HUDEP-2 (cell line): ENCODE measurements around the gene WDR70.
"Not testable (repeated sequence)": the region's sequence is repeated elsewhere in the genome, so short reads cannot be mapped to it uniquely, and the experiment has no call there.

Experiments
- DNase-seq, 76 experiments: peaks; one replicate each; lab custom pipeline; 2025; ENCODE audit not compliant: unreplicated experiment in 76 of 76; lab: John Stamatoyannopoulos, UW

Gene WDR70

DNA sequence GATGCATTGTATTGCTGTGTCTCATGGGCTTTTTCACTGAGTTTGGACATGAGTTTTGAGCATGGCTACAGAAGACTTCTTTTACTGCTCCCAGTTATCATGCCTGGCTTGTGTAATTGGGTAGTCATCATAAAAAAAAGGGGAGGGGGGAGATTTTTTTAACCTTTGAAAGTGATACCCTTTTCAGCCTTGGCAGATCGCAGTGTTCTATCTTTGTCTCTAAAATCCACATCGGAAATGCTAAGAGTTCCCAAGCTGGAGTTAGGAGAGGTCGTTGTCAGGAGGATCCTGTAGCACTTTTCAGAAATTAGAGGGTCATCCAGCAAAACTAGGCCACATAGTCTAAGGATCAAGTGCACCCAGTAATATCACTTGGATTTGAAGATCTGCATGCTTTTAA lies 188.4 kb downstream of the WDR70 start:
- DNase-seq = no peak

DNA sequence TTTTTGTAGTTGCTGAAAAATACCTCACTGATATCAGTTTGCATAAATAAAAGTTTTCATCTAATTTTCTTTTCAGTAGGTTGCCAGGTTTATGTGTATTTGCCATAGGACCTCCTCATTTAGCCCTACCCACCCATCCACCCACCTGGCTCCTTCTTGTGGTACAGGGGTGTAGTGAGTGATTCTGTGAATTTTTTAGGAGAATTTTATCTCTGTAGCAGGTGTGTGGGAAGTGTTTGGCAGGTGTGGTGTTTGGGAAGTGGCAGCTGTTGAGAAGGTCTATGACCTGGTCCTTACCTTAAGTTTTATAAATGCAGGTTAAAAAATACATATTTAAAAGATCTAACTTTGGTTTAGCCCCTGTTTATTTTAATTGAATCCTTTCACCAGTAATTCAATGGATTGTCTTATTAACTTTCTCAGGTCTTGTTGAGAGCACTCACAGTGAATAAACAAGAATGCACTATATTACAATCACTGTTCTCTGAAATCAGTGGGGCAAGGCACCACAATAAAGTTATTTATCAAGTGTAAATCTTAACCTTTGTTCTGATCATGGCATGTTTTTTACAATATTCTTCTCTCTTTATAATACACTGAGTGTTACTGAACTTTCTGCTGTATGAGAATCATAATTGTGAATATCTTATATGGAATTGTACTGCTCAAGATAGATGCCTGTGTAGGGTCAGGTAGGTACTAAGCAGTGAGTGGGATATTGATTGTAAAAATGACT lies 189.1 kb downstream of the WDR70 start:
- no peak for DNase-seq

DNA sequence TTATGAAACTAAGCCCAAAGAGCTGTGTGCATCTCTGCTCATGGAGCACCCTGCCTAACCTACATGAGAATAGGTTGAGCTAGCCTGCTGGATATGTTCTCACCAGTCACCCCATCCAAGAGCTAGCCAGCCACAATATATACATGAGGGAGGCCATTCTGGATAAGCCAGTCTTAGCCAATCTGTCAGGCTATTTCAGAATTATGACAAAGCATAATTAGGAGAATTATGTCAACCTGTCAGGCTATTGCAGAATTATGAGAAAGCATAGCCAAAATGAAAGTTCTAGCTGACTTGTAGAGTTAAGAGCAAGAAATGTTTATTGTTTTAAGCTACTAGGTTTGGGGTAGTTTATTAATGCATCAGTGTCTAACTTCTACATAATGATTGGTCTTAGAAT lies 189.8 kb downstream of the WDR70 start:
- DNase-seq = no peak

DNA sequence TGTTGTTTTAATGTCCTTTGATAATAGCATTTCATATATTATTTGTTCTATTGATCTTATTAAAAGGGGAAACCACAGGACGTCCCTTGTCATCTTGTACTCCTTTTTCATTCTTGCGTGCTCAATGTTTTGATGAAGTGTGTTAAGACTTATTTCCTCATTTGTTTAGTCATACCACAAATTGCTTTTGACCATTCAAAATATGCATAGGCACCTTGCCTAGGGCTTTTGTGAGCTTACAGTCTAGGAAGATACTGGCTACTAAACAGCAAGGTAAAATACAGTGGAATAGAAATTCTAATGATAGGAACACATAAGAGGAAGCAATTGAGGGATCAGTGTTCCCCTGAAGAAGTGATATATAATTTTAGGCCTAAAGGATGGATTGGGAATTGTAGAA lies 190.3 kb downstream of the WDR70 start:
- no peak for DNase-seq

DNA sequence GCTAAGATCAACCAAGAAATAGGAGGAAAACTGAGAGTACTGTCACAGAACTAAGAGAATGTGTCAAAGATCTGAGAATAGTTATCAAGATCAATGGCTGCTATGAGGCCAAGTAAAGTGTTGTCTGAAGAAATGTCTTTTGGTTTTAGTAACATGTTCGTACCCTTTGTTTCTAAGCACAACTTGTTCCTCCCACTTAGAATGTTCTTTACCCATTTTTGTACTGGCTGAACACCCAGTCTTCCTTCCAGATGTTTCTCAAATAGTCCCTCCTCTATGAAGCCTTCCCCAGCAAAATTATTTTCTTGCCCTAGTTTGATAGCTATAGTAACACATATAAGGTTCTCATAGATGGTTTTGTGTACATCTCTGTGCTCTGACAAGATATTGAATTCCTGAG lies 191.5 kb downstream of the WDR70 start:
- DNase-seq = no peak

DNA sequence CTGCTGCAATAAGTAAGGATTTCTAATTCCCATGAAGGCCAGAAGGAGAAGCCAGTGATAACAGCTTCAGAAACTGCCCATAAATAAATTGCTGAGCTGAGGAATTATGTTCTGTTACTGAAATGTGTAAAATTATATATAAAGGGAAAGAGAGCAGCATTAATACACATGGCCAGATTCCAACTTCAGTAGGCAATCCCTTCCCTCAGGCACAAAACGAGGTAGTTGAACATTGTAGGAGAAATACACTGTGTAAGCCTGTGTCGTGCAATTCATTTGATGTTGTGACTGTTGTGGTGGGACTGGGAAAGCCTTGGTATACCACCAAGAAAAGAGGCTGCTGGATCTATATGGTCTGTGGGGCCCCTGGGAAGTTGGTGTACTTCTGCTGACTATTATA lies 192.9 kb downstream of the WDR70 start:
- DNase-seq = no peak

DNA sequence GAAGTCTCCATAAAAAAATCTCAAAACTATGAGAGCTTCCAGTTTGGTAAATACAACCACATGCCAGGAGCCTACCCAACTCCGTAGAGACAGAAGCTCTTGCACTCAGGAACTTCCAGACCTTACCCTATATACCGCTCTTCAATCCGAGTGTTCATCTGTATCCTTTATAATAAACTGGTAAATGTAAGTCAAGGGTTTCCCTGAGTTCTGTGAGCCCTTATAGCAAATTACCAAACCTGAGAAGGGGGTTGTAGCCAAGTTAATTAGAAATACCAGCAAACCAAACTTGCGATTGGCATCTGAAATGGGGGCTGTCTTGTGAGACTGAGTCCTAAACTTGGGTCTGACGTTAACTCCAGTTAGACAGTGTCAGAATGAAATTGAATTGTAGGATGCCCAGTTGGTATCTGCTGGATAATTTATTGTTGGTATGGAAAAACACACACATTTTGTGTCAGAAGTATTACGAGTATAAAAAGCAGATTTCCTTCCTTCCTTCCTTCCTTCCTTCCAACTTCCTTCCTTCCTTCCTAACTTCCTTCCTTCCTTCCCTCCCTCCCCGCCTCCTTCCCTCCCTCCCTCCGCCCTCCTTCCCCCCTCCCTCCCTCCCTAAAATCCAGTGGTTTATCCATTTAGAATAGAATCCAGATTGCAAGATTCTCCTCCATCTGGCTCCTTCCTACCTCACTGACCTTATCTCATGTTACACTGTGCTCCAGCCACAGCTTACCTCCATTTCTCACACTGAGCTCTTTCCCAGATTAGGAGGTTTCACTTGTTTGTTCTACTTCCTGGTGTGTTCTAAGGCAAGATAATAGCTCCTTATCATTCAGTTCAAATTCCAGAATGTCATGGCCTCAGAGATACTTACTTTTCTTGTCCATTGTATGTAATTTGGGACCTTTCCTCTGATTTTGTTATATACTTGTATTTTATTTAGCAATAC lies 196.7 kb downstream of the WDR70 start:
- peak in 9 of 76 experiments; percentile 2 to 43 (median 14) for DNase-seq

DNA sequence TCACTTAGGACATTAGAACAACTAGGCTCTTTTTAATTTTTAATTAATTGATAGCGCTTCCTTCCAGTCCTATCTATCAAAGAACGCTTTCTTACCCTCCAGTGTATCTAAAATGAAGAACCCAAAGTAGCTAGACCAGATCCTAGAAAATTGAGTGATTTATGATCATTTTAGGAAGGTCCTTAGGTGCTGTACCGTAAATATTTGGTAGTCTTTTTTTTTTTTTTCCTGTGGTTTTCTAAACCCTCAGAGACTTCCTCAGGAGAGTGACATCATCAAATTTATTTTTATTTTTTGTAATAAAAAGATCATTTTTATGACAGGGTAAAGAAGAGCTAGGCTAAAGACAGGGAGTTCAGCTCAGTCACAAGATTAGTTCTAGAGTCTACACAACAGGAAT lies 197.4 kb downstream of the WDR70 start:
- DNase-seq = no peak

DNA sequence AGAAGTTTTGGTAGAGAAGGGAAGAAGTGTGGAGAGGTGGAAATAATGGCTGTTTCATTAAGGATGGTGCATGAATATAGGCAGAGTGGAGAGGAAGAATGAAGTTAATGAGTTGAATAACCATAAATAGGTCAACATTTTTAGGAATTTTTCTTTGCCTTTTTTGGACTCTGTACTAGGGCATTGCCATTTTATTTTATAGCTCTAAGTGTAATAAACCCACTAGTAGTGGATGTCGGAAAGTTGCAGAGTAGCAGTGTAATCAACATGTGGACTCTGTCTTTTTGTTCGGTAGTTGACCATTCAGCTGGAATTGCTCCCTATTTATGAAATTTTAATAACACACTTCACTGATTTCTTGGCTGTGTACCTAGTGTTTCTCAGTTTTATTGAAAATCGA lies 199.1 kb downstream of the WDR70 start:
- DNase-seq = no peak

DNA sequence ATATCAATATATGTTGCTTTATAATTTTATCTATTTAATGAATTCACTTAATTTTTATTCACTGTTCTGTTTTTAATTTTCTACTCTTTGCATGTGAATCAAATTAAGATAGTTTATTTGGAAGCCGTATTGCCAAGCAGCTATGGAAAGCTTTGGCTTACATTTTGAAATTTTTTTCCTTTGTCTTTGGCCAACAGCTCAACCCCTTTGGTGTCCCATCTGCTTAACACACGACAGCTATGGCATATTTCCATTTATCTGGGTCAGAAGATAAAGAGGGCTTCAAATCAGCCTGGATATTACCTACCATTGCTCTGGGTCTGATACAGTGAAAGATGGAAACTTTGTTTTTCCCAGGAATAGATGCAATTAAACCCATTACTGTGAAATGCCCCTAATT lies 201.0 kb downstream of the WDR70 start:
- peak in 8 of 76 experiments; percentile 2 to 21 (median 10) for DNase-seq

DNA sequence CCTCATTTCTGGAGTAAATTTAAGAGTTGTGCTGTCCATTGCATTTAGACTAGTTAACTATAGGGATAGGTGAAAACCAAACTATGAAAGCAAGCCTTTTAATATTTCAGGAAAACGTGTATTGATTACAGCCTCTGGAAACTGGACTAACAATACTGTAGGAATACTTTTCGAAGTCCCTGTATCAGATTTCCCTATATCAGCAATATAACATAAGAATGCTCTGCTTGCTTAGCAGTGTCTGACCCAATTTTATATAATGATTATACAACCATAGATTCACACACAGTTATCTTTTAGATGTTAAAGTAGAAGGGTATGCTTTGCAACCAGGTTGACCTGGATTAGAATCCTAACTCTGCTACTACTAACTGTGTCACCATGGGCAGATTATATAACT lies 203.1 kb downstream of the WDR70 start:
- no peak for DNase-seq

DNA sequence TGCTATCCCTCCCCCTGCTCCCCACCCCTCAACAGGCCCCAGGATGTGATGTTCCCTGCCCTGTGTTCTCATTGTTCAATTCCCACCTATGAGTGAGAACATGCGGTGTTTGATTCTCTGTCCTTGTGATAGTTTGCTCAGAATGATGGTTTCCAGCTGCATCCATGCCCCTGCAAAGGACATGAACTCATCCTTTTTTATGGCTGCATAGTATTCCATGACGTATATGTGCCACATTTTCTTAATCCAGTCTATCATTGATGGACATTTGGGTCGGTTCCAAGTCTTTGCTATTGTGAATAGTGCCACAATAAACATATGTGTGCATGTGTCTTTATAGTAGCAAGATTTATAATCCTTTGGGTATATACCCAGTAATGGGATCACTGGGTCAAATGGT lies 214.2 kb downstream of the WDR70 start:
- not testable (repeated sequence) for DNase-seq

DNA sequence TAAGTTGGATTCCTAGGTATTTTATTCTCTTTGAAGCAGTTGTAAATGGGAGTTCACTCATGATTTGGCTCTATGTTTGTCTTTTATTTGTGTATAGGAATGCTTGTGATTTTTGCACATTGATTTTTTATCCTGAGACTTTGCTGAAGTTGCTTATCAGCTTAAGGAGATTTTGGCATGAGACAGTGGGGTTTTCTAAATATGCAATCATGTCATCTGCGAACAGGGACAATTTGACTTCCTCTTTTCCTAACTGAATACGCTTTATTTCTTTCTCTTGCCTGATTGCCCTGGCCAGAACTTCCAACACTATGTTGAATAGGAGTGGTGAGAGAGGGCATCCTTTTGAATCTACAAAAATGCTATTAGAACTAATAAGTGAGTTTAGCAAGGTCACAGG lies 215.7 kb downstream of the WDR70 start:
- not testable (repeated sequence) for DNase-seq

DNA sequence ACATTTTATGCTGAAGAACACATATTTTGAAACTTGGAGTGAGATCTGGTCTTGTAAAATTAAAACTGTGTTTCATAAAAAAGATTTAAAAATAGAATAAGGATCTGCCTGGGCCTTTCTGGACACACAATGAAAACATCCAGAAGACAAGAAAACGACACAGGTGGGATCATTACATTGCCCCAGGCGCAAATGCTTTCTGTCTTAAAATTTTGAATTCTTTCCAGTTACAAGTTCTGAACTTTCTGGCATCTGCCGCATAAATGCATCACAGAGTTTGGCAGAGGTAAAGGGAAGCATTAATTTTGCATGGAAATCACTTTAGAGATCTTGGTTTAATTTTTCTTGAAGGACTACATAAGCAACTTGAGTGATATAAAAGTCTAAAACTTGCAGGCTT lies 219.6 kb downstream of the WDR70 start:
- no peak for DNase-seq

DNA sequence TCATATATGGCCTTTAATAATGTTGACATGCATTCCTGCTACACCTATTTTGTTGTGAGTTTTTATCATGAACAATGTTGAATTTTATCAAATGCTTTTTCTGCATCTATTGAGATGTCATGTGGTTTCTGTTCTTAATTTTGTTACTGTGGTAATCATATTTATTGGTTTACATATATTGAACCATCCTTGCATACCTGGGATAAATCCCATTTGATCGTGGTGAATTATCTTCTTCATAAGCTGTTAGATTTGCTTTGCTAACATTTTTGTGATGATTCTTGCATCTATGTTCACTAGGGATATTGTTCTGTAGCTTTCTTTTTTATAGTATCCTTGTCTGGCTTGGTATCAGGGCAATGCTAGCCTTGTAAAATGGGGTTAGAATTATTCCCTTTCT lies 222.0 kb downstream of the WDR70 start:
- no peak for DNase-seq

DNA sequence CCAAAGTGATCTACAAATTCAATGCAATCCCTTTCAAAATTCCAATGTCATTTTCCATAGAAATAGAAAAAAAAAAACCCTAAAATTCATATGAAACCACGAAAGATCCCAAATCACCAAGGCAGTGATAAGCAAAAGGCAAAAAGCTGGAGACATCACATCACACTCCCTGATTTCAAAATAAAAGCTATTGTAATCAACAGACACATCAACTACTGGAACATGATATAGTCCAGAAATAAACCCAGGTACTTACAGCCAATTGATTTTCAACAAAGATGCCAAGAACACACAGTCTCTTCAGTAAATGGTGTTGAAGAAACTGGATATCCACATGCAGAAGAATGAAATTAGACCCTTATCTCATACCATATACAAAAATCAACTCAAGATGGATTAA lies 224.0 kb downstream of the WDR70 start:
- DNase-seq = no peak

DNA sequence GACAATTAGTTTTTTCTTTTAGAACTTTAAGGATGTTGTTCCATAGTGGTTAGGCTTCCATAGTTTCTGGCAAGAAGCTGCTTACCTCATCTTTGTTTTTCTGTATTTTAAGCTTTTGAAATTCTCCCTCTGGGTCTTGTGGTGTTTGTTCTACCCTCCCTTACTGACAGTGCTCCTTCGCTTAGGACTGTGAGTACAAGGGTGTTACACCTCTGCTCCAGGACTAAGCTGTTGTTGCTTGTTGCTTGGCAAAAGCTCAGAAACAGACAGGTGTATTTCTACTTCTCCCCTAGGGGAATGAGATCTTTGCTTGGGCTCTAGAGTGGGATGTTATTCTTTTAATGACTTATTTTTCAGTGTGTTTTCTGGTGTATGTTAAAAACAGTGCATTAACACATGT lies 225.2 kb downstream of the WDR70 start:
- DNase-seq = no peak

DNA sequence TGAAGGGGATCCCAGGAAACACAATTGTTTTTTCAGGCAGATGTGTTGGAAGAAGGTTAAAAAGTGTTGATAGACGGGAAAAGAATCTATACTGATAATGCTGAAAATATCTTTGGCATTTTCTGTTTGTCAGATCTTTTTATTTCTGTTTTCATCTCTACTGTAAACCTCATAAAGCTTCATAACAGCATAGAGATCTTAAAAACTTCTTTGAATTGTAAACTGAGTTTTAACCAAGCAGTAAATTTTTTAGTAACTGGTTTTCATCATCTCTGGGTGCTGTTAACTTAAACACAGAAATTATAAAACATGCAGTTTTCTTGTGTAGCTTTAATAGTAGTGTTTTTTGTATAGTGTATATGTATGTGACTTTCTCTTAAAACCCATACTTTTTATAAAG lies 227.0 kb downstream of the WDR70 start:
- DNase-seq = no peak

DNA sequence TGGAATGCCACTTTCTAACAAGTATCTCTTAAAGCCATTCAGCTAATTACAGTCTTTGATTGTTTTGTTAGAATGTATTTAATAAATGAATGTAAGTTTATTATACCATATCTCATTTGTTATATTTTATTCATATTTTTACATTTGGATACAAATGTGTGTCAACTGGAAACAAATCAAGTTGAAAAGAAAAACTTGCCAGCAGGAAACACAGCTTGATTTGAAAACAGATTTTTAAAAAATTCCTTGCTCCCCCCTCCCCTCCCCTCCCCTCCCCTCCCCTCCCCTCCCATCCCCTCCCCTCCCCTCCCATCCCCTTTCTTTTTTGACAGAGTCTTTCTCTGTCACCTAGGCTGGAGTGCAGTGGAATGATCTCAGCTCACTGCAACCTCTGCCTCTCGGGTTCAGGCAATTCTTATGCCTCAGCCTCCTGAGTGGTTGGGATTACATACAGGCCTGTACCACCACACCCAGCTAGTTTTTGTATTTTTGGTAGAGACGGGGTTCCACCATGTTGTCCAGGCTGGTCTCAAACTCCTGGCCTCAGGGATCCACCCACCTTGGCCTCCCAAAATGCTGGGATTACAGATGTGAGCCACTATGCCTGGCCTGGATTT lies 227.6 kb downstream of the WDR70 start:
- no peak for DNase-seq

DNA sequence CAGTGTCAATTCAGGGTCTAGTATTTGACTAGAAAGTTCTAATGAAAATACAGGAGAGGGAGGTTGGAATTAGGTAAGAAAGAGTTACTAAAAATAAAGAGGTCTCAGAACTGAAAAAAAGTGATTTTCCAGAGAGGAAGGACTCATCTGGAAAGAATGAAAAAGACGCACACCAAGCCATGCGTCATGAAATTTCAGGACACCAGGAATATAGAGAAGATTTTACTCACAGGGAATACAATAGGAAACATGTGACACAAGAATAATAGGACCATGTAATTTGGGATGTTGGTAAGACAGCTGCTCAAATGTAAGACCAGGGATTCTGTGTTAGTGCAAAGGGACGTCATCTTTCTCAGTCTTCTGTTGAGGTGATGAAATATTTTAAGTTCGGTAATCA lies 236.1 kb downstream of the WDR70 start:
- DNase-seq = no peak

DNA sequence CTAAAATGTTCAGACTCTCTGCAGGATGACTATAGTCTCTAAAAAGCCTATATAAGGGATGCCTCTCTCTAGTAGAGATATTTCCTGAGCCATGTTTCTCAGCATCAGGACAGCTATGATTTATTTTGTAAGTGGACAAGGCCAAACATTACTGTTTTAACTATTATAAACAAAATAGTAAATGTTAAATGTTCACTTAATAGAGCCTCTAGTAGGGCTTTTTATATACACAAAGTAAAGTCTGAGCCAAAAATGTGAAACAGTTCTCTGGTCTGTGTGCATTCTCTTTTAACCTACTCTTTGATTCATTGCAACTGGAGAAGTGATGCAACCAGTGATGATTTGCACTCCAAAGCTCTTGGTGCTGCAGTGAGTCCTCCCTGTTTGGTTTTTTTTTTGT lies 240.2 kb downstream of the WDR70 start:
- DNase-seq = no peak

DNA sequence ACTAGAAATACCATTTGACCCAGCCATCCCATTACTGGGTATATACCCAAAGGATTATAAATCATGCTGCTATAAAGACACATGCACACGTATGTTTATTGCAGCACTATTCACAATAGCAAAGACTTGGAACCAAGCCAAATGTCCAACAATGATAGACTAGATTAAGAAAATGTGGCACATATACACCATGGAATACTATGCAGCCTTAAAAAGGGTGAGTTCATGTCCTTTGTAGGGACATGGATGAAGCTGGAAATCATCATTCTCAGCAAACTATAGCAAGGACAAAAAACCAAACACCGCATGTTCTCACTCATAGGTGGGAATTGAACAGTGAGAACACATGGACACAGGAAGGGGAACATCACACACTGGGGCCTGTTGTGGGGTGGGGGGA lies 243.2 kb downstream of the WDR70 start:
- DNase-seq = not testable (repeated sequence)
